GM18861 (cell line): ENCODE results near the gene EBI3.
"Not testable (repeated sequence)": the region's sequence is repeated elsewhere in the genome, so short reads cannot be mapped to it uniquely, and the experiment has no call there.

Source experiments
- ATAC-seq: cut with Tn5 transposase; IDR thresholded peaks from one replicate; pipeline ENCODE4 v1.9.1; 2021; ENCODE audit not compliant: unreplicated experiment

Gene EBI3

DNA sequence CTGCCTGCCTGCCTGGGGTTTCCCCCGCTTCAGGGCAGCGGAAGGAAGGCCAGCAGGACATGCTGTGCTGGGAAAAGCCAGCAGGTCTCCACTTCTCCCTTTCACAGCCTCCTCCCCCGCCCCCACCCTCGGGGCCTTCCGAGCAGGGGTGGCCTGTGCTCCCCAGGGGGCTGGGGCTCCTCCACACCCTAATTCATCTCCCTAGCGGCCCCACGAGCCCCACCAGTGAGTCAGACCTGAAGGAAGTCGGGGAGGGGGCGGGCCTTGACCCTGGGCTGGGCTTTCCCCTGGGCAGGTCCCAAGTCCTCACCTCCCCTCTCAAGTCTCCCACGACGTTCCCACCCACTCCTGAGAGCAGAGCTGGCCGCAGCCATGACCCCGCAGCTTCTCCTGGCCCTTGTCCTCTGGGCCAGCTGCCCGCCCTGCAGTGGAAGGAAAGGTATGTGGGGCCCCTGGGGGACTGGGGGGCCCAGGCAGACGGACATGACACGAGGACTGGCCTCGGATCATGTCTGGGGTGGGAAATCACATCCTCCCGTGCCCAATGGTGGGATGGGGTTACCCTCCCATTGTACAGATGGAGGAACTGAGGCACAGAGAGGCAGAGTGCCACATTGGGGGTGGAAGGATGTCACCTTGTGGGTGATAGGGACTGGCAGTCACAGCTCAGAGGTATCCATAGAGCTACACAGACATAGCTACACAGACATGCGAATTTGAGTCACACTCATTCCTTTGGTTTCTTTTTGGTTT, at the start of gene EBI3:
Gene EBI3, plus strand, starts transcription at position 345 of the 753 bp plus-strand sequence. Its CDS starts 28 bp downstream, at position 373.
- peak; percentile 56 for ATAC-seq

DNA sequence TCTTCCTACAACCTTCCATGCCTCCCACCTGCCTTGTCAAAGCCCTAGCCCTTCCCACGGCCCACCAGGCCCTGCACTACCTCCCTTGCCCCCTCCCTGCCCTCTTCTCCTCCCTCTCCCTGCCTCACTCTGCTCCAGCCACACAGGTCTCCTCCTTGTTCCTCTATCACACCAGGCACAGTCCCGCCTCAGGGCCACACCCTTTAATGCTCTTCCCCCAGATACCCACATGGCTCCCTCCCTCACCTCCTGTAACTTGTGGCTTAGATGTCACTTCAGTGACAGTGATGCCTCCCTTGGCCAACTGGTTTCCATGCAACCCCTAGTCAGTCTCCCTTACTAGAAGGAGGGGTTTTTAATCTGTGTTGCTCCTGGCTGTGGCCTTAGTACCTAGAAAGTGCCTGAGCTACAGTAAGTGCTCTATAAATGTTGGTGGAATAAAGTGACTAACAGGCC, 48.2 kb upstream of the EBI3 start:
- no peak for ATAC-seq

DNA sequence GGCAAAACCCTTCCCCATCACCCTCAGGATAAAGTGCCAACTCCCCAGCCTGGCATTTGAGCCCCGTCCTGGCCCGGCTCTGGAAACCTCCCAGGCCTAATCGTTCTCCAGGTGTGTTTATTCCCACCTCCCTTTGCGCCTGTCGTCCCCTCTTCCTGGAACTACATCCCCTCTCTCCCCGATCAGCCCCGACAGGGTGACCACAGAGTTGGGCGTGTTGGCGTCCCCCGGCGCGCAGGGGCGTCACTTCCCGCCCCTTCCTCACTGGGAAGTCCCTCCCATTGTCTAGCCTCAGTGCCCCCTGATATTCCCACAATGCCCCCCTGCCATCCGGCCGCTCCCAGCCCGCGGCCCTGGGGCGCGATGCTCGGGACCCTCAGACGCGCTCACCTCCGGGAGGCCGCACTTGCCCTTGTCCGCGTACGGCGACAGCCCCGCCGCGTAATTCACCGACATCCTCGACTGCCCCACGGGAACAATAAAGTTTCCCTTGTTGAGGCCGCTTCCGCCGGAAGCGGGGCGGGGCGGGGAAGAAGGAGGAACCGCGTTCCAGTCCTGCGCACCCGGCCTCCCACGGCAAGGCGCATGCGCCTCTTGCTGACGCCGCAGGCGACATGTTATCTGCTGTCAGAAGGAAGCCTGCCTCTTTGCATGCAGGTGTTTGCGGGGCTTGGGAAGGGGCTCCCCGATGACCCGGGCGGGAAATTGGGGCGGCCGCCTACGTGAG, 47.1 kb upstream of the EBI3 start, which contains the start of the genes ANKRD24 and SIRT6:
Gene ANKRD24, plus strand, starts transcription at position 606 of the 727 bp plus-strand sequence. CDS start 3,737 bp downstream, outside the sequence.
Gene SIRT6, minus strand, starts transcription at position 480 of the 727 bp plus-strand sequence. Its CDS starts 24 bp downstream, at position 456.
- ATAC-seq: peak; percentile 74

DNA sequence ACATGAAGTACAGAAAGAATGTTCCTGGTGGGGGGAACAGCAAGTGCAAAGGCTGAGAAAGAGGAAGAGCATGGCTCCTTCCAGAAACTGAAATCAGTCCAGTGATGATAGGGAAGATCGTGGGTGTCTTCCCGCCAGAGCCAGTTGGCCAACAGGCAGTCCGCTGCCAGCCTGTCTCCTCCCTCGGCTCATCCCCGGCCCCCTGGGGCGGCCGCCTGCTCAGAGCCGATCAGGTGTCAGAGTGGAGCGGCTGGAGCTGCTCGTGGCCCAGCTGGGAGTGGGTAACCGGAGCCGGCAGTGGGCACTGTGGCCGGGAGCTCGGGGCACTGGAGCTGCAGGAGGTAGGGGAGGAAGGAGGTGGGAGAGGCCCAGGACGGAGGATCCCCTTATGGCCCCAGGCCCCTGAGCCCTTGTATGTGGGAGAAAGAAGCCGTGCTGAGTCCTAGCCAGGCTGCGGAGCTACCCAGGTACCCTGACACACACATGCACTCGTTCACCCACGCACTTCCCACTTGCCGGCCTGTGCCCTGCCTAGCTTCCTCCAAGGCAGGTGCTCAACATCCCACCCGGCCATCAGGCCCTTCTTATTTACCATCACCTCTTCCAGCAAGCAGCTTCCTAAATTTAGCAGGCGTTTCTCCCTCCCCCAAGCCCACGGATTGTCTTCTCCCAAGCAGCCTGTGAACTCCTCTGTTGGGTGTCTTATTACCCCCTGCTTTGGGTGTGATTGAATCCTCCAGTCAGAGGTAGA, 45.2 kb upstream of the EBI3 start:
- ATAC-seq: no peak

DNA sequence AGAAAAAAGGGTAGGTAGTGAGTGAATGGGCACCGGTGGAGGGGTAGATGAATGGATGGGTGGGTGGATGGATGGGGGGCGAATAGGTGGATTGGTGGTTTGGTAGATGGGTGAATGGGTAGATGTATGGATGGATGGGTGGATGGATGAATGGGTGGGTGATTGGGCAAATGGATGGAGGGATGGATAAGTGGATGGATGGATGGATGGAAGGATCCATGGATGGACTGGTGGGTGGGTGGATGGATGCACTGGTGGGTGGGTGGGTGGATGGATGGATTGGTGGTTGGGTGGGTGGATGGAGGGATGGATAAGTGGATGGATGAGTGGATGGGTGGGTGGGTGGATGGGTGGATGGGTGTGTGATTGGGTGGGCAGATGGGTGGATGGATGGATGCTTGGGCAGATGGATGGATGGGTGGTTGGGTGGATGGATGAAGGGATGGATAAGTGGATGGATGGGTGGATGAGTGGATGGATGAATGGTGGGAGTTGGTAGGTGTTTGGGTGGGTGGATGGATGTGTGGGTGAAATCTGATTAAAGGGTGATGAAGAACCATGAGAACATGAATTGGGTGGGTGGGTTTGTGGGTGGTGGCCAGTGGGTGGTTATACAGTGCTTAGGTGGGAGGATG, 44.5 kb upstream of the EBI3 start:
- ATAC-seq: no peak

DNA sequence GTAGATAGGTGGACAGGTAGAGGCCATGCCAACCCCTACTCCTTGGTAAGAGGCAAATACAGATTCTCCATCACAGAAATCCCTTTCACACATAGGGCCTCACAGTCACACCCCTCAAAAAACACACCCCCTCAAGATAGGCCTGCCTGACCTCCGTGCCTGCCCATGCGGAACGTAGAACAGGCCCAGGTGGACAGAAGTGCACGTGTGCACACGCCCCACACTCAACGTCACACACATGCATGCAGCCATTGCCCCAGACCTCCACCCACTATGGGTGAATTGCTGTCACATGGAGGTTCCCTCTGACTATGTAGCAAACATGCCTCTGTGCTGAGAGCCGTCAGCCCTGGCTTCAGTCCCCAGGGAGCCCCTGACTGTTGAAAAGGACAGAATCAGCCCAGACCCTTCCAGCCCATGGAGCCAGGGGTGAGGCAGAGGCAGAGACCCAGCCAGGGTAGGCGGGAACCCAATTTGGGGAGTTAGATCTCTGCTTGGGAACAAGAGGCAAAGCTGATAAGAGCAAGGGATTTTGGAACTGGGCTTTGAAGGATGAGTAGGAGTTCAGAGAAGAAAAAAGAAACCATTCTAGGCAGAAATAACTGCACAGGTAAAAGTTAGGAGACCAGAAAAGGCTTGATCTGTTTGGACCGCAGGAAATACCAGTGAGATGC, 43.8 kb upstream of the EBI3 start:
- ATAC-seq: no peak

DNA sequence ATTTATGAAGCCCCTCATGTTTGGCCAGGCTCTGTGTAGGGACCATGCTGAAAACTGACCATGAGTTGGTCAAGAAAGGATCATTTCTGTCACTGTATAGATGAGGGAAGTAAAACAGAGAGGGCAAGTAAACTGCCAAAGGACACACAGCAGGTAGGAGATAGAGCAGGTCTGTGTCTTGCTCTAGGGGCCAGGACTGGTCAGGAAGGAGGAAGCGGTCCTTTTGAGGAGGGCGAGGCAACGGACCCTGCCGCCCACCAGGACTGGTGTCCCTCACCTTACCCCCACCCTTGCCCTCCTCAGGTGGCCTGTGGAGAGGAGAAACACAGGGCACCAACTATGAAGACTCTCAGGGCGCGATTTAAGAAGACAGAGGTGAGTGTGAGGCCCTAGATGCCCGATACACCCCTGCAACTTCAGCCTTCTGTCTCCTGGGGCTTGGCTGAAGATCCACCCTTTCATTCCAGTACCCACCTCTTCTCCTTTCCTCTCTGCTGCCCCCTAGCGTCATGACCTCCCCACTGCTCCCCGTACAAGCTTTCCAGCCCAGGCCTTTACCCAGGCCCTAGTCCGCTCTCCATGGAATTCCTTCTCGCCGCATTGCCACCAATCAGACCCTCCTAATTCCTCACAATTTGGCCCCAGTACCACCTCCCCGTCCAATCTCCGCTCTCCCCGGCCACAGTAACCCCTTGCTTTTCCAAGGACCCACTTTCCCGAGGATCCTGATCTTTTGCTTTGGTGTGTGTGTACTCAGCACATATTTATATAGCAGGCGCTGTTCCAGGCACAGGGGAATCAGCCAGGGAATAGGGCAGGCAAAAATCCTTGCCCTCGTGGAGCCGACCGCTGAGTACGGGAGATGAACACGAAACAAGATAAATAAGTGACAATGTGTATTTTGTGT, 43.0 kb upstream of the EBI3 start:
- no peak for ATAC-seq

DNA sequence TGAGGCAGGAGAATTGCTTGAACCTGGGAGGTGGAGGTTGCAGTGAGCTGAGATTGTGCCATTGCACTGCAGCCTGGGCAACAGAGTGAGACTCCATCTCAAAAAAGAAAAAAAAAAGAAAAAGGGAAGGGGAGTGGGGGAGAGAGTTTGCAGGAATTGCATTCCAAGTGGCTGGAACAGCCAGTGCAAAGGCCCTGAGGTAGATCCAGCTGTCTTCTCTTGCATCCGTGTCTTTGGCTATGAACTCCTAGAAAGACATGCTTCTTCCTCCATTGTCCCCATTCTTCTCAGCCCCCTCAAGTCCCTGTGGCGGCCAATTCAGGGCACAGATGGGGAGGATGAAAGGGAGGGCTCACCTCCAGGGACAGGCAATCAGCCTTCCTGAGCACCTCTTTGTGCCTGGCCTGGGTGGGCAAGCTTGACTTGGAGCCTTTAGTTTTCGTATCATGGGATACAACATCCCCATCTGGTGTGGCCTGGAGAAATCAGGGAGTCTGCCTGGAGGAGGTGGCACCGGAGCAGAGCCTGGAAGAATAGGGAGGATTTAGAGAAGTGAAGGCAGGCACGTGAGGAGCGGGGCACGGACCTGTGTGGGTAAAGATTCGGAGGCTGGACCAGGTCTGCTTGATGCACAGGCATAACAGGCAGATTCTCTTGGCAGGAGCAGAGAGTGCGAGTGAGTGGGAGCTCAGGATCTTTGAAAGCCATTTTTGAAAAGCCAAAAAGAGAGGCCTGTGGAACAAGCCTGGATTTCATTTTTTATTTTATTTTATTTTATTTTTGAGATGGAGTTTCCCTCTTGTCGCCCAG, 41.8 kb upstream of the EBI3 start:
- no peak for ATAC-seq

DNA sequence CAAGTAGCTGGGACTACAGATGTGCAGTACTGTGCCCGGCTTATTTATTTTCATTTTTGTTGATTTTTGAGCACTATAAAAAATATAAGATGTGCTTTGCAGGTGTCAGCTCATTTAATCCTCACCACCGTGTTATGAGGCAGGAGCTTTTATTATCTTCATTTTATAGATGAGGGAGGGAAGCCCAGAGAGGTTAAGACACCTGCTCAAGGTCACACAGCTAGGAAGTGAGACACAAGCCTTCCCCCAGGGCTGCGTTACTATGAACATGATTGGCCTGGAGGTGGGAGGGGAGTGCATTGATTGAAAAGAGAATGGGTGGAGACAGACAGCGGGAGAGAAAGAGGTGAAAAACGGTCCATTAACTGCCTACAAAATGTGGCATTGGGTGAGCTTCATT, 39.7 kb upstream of the EBI3 start:
- no peak for ATAC-seq

DNA sequence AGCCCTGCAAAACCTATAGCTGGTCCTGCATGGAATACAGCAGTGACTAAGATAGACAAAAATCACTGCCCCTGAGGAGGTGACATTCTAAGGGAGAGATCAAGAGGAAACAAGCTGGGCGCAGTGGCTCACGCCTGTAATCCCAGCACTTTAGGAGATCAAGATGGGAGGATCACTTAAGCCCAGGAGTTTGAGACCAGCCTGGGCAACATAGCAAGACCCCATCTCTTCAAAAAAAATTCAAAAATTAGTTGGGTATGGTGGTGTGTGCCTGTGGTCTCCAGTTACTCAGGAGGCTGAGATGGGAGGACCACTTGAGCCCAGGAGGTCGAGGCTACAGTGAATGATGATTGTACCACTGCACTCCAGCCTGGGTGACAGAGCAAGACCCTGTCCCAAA, 36.8 kb upstream of the EBI3 start:
- not testable (repeated sequence) for ATAC-seq

DNA sequence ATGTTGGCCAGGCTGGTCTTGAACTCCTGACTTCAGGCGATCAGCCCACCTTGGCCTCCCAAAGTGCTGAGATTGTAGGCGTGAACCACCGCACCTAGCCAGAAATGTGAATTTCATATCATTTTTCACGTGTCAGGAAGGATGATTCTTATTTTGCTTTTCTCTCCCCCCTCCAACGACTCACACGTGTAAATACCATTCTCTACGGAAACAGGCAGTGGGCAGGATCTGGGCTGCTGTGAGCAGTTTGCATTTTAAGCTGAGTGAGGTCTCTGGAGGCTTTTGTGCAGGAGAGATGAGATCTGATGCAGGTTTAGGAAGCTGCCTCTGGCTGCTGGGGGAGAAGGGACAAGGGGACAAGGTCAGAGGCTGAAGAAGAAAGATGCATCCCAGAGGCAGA, 35.0 kb upstream of the EBI3 start:
- no peak for ATAC-seq

DNA sequence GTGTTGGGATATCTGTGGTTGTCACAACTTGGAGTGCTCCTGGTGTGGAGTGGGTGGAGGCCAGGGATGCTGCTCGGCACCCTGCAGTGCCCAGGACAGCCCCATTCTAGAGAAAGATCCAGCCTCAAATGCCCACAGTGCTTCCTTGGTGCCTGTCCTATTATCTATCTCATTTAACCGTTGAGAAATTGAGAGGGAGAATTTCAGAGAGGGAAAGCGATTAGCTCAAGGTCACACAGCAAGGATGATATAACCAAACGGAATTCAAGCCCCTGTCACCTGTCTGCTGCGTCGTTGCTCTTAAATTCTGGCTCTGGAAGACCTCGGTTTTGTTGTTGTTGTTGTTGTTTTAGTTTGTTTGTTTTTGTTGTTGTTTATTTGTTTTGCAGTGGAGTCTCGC, 33.3 kb upstream of the EBI3 start:
- no peak for ATAC-seq

DNA sequence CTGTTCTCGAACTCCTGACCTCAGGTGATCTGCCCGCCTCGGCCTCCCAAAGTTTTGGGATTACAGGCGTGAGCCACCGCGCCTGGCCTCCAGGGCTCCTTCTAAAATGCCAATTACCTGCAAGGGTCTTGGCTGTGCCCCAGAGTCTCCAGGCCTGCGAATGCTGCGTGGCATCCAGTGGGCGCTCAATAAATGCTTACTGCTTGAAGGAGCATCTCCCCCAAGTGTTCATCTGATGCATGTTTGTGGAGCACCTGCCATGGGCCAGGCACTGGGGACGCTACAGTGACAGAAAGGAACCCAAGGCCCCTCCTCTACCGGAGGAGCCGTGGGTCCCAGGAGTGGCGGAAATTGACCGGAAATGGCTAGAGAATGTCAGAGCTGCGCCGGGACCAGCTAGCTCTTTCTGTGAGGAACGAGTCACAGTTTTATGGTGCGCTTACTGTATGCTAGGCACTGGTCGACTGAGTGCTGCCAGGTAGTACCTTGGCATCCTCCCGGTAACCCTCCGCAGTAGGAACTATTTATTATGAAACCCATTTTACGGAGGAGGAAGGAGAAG, 32.7 kb upstream of the EBI3 start:
- no peak for ATAC-seq

DNA sequence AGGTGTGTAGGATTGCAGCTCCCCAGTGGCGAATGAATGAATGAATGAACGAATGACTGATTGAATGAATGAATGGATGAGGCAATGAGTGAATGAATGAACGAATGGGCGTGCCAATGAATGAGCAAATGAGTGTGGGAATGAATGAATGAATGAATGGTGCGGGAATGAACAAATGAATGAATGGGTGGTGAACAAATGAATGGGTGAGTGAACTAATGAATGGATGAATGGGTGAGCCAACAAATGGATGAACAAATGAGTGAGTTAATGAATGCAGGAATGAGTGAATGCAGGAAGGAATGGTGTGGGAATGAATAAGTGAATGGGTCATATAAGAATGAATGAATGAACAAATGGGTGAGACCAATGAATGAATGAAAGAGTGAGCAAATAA, 32.1 kb upstream of the EBI3 start:
- ATAC-seq: no peak

DNA sequence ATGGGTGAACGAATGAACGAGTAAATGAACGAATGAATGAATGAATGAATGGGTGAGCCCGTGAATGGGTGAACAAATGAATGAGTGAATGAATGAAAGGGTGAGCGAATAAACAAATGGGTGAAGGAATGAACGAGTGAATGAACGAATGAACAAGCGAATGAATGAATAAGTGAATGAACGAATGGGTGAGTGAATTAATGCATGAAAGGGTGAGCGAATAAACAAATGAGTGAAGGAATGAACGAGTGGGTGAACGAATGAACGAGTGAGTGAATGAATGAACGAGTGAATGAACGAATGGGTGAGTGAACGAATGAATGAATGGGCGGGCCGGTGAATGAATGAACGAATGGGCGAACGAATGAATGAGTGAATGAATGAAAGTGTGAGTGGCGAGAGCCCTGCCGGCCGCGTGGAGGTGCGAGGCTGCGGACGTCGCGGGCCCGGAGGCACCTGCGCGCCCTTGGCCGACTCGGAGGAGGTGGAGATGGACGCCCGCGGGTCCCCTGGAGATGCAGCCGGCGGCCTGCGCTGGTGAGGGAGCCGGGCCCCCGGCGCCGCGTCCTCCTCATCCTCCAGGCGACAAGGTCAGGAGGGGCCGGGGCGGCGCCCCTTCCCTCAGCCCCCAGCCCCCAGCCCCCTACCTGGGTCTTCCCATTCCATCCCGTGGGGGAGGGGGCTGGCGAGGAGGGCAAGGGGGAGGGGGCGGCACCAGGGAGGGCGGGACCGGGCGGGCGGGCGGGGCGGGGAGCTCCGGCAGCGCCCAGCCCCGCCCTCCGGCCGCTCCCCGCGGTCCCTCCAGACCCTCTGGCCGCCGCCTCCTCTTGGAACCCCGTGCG, 31.5 kb upstream of the EBI3 start:
- ATAC-seq: no peak

DNA sequence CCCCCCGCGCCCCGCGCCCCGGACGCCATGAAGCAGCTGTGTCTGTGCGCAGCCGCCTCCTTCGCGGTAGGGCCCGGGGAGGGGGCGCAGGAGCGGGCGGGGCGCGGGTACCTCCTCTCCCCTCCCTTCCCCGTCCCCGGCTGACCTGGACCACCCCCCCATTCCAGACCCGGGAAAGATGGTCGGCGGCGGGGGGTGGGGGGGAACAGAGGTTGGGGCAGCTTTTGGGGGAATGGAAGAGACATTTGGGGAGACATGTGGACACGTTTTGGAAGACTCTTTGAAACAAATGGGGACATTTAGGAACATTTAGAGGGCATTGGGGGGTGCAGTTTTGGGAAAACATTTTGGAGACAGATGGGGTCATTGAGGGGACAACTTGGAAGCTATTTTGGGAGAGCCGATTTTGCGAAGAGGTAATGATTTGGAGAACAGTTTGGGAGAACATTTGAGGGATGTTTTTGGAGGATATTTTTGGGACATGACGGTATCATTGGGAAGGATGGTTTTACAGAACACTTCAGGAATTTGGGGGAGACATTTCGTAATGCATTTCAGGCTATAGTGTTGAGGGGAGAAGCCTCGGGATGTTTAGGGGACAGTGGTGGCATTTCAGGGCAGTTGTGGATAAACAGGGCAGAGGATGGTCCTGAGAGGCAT, 30.7 kb upstream of the EBI3 start:
- ATAC-seq: no peak
